HG02588 (cell line): ENCODE data around the gene PRKAG3.
"Not testable (repeated sequence)": the region's sequence is repeated elsewhere in the genome, so short reads cannot be mapped to it uniquely, and the experiment has no call there.

ENCODE experiments used
- ATAC-seq: cut with Tn5 transposase; IDR thresholded peaks from one replicate; pipeline ENCODE4 v1.9.1; 2021; ENCODE audit warnings: mild to moderate bottlenecking, moderate library complexity; ENCODE audit not compliant: unreplicated experiment

The PRKAG3 gene

GRCh38 chr2:218783688-218784087 is 47.9 kb downstream of the PRKAG3 start:
- ATAC-seq: no peak

GRCh38 chr2:218782528-218782844 is 49.1 kb downstream of the PRKAG3 start:
- no peak for ATAC-seq

GRCh38 chr2:218781691-218782527 is 49.7 kb downstream of the PRKAG3 start, which contains the start of gene CYP27A1:
Gene CYP27A1, plus strand, starts transcription at chr2:218782147. Its CDS starts 36 bp downstream, at chr2:218782183.
- ATAC-seq: no peak

GRCh38 chr2:218780851-218781690 is 50.5 kb downstream of the PRKAG3 start:
- no peak for ATAC-seq

- ATAC-seq: no peak
Observed at GRCh38 chr2:218780046-218780445, 51.6 kb downstream of the PRKAG3 start.

- ATAC-seq: no peak
Observed at GRCh38 chr2:218777276-218777990, 54.2 kb downstream of the PRKAG3 start.

- no peak for ATAC-seq
Observed at GRCh38 chr2:218776488-218776887, 55.1 kb downstream of the PRKAG3 start.

- ATAC-seq: no peak
Observed at GRCh38 chr2:218773881-218774280, 57.7 kb downstream of the PRKAG3 start.

- ATAC-seq: not testable (repeated sequence)
Observed at GRCh38 chr2:218772759-218773158, 58.8 kb downstream of the PRKAG3 start.
